Measurements from ENCODE around the gene SYT15B.
"Not testable (repeated sequence)": the region's sequence is repeated elsewhere in the genome, so short reads cannot be mapped to it uniquely, and the experiment has no call there.

- not testable (repeated sequence) for TF ChIP-seq EZH2 (IDR thresholded peaks at IDR 0.05; ENCODE audit: insufficient read depth, poor library complexity, severe bottlenecking); EZH2phosphoT487 (IDR thresholded peaks at IDR 0.05; ENCODE audit: insufficient read depth, low read depth)
Observed at GRCh38 chr10:47767236-47767635, 3.8 kb upstream of the SYT15B start.

All from GM23248 (cell line).